ENCODE results near the gene HSPA9.

- no peak for TF ChIP-seq CTCF (IDR thresholded peaks at IDR 0.05)
- TF ChIP-seq POLR2A (IDR thresholded peaks at IDR 0.05), result no peak
These were observed 22.6 kb upstream of the HSPA9 start for GRCh38 chr5:138597661-138598400.
